ENCODE results near the gene TMEM30B. TPM values are rescaled to one million over a fixed set of nuclear protein-coding genes. Genes with fewer than 3 reads are reported as not detected.

The TMEM30B gene
- total and polyA plus RNA-seq, 2 of the 8 experiments (the other 6 are each of a cell fraction or from before 2014, with no cell fraction given), result 11.2 to 18.7 TPM

GRCh38 chr14:61297581-61297980 lies 16.4 kb upstream of the TMEM30B start:
- H3K79me2 ChIP-seq (ENCODE audit: control insufficient read depth in 1 of 2, insufficient read depth in 2 of 2, low read length in 2 of 2), result no peaks in the 10 kb centered on the region
- H3K23ac ChIP-seq (ENCODE audit: insufficient read length), result no peak overlapping the region
- no peaks in the 10 kb centered on the region for H4K20me1 ChIP-seq (replicated peaks in 1 of 2; ENCODE audit: control insufficient read depth in 1 of 2, insufficient read depth in 2 of 2, low read length in 2 of 2)
- ChIA-PET POLR2A (ENCODE audit: partially characterized antibody) (no interaction called here), CTCF (ENCODE audit: partially characterized antibody) (interaction anchor here (1.1 to 1.6 kb wide), 4 partner anchors 12 to 152 kb away, joined by 3 to 4 read pairs (median 3); no protein-coding TSS in a partner anchor)
- H3K9me3 ChIP-seq (ENCODE audit: insufficient read depth in 2 of 2, low read depth in 1 of 2, low read length in 1 of 2), result peaks cover 0 to 7% of the 10 kb centered on the region in 2 experiments; a peak in 2 of 4 replicates
- H3K56ac ChIP-seq (replicated peaks; ENCODE audit: insufficient read length, low read depth, low read length), result no peak overlapping the region
- H3K36me3 ChIP-seq (ENCODE audit: control insufficient read depth in 2 of 4, insufficient read depth in 4 of 4, low read length in 3 of 4), result no peaks in the 10 kb centered on the region
- no peak overlapping the region for H3K4me3 ChIP-seq (ENCODE audit: extremely low read depth in 1 of 4, insufficient read depth in 2 of 4, low read depth in 3 of 4, low read length in 4 of 4)
- H4K5ac ChIP-seq (ENCODE audit: insufficient read length, low read depth, low read length), result no peak overlapping the region
- 74% methylated on average over 6 of the region's 6 CpGs; no CpG with 5 or more reads in 1 of the 2 experiments for WGBS, 2 experiments (ENCODE audit: extremely low coverage in 1 of 2, insufficient coverage in 1 of 2, insufficient read length in 1 of 2, insufficient replicate concordance in 2 of 2, low coverage in 1 of 2, low lambda C conversion rate in 2 of 2, missing lambda C conversion rate in 1 of 2)
- H3K14ac ChIP-seq (ENCODE audit: insufficient read length), result no peak overlapping the region
- H4K8ac ChIP-seq (ENCODE audit: extremely low read depth, insufficient read depth, low read length), result no peak overlapping the region
- H3K27me3 ChIP-seq (replicated peaks in 1 of 4; ENCODE audit: control insufficient read depth in 3 of 4, extremely low read depth in 1 of 4, insufficient read depth in 3 of 4, low read length in 3 of 4), result no peaks in the 10 kb centered on the region
- H4K91ac ChIP-seq (replicated peaks; ENCODE audit: insufficient read length, low read length), result no peak overlapping the region
- H3K27ac ChIP-seq (ENCODE audit: low read depth, low read length), result no peak overlapping the region
- H3K4me2 ChIP-seq (ENCODE audit: insufficient read depth in 1 of 2, low read depth in 2 of 2, low read length in 2 of 2), result no peak overlapping the region
- H3K4me1 ChIP-seq (replicated peaks in 1 of 4; ENCODE audit: control insufficient read depth in 3 of 4, insufficient read depth in 4 of 4, low read length in 3 of 4), result peaks cover 0 to 9% (median 0%) of the 10 kb centered on the region in 4 experiments; a peak in 2 of 7 replicates
- no peak overlapping the region for H2BK120ac ChIP-seq (replicated peaks; ENCODE audit: low read depth, low read length)
- H3K79me1 ChIP-seq (ENCODE audit: low read depth, low read length), result no peaks in the 10 kb centered on the region
- H2BK5ac ChIP-seq (ENCODE audit: low read depth, low read length), result no peak overlapping the region
- no peak overlapping the region for H2AFZ ChIP-seq (ENCODE audit: low read length)
- H3K4ac ChIP-seq (replicated peaks; ENCODE audit: insufficient read length, low read depth, low read length), result no peak overlapping the region
- FAIRE-seq (peak; percentile 39), DNase-seq (ENCODE audit: low read depth in 1 of 2, low spot score in 2 of 2) (no peak)
- H2BK20ac ChIP-seq (ENCODE audit: low read length), result no peak overlapping the region
- H3K23me2 ChIP-seq (ENCODE audit: low read depth, low read length), result no peaks in the 10 kb centered on the region
- H2BK15ac ChIP-seq (ENCODE audit: low read length), result no peak overlapping the region
- no peak overlapping the region for H2AK5ac ChIP-seq (ENCODE audit: low read depth, low read length)
- H3K18ac ChIP-seq (ENCODE audit: extremely low read depth, low read length), result no peak overlapping the region
- H3K9ac ChIP-seq (replicated peaks in 1 of 4; ENCODE audit: extremely low read depth in 1 of 4, low read depth in 3 of 4, low read length in 3 of 4), result no peak overlapping the region
- no peak overlapping the region for H2BK12ac ChIP-seq (ENCODE audit: low read depth, low read length)
- TF ChIP-seq SP2 (IDR thresholded peaks at IDR 0.05; ENCODE audit: low read length), result no peak
- TF ChIP-seq POLR2AphosphoS5 (IDR thresholded peaks at IDR 0.05; ENCODE audit: low read depth, low read length), result peak; percentile 42; the same call in 1 of the 2 replicates

Data from H1 (cell line).